ENCODE measurements around the gene CDC42BPA.

- TF ChIP-seq POLR2A (IDR thresholded peaks at IDR 0.05): no peak
- no peak for TF ChIP-seq CTCF (IDR thresholded peaks at IDR 0.05)
Observed at GRCh38 chr1:227215863-227216510, 102.3 kb downstream of the CDC42BPA start.
